ENCODE results near the gene TLX1.

Gene TLX1

DNA sequence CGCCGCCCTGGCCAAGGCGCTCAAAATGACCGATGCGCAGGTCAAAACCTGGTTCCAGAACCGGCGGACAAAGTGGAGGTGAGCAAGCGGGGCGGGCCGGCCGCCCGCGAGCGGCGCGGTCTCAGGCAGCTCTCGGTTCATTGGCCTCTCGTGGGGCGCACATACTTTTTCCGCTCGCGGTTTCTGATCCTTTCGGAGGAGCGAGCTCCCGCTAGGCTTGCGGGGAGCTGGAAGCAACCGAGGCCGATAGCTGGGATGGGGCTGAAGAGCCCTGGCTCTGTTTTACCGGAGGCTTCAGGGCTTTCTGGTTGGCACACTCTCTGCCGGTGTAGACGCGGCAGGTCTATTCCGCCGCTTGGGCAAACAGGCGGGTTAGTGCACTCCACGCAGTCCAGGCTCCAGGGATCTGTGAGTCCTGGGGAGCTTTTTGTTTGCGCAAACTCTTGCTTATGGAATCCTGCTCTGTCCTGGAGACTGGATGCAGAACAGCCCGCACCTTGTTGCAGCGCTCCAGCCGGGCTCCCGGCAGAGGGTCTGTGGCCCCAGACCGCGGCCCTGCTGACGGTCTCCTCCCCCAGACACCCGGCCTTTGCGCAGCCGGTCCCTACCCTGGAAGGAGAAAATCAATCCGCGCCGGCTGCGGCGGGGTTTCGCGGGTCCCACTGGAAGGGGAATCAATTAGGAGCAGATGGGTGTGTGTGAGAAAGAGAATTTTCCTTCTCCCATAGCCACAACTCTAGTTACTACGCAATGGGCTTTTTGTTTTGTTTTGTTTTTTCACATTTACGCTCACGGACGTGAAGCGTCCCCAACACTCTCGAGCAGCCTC lies 3.4 kb downstream of the TLX1 start:
- no peak for DNase-seq (ENCODE audit: low read depth)

DNA sequence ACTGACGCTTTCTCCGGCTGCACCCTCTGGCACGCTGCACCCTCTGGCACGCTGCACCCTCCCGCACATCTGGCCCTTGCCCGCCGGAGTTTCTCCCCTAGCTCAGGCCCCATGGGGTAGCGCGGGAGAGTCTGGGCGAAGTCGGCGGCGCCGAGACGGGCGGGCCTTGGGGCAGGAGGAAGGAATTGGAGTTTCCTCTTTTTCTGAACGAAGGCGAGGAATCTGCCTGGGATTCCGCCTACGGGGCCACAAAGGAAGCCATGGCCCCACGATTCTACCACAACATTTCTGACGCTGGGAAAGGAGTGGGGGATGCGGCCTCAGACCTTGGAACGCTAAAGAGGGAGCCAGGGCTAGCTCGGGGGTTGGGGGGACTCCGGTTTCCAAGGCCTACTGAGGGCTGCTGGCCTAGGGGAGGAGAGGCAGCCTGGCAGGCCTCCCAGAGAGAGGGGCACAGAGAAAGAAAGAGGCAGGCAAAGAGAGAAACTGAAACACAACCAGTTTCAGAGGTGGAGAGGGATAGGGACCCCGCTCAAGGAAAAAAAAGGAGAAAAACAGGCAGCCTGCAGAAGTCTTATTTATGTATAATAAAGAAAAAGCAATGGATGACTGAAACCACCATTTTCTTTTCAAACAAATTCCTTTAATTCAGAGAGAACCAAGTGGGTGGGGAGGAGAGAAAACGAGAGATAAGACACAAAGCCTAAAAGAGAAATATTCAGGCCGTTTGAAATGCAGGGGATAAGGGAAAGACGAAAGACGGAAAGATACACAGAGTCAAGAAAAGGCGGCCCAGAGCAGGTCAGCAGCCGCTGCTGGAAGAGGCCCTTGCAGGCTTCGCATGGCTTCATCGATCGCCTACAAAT lies 4.3 kb downstream of the TLX1 start:
- DNase-seq (ENCODE audit: low read depth), result no peak

- DNase-seq (ENCODE audit: low read depth), result no peak
Observed at GRCh38 chr10:101136007-101136707, 5.1 kb downstream of the TLX1 start.

- no peak for DNase-seq (ENCODE audit: low read depth)
Observed at GRCh38 chr10:101136708-101137121, 5.6 kb downstream of the TLX1 start.

DNA sequence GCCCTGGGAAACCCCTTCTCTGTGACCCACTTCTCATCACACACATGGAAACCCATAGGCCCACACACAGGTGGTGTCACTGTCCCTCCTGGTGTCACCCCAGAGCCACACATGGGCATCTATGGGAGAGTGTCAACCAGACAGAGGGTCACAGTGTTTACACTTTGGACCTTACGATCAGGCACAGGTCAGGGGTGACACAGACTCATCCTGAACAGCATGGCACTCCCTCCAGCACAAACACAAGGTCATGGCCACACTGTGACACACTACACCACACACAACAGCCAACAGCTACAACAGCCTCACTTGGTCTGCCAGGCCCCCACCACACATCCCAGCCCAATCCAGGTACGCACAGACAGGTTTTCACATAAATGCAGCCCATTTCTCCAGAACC lies 6.2 kb downstream of the TLX1 start:
- DNase-seq (ENCODE audit: low read depth), result no peak

GRCh38 chr10:101138788-101139420 lies 7.8 kb downstream of the TLX1 start:
- DNase-seq (ENCODE audit: low read depth), result no peak

- no peak for DNase-seq (ENCODE audit: low read depth)
Observed at GRCh38 chr10:101139421-101139911, 8.4 kb downstream of the TLX1 start.

DNA sequence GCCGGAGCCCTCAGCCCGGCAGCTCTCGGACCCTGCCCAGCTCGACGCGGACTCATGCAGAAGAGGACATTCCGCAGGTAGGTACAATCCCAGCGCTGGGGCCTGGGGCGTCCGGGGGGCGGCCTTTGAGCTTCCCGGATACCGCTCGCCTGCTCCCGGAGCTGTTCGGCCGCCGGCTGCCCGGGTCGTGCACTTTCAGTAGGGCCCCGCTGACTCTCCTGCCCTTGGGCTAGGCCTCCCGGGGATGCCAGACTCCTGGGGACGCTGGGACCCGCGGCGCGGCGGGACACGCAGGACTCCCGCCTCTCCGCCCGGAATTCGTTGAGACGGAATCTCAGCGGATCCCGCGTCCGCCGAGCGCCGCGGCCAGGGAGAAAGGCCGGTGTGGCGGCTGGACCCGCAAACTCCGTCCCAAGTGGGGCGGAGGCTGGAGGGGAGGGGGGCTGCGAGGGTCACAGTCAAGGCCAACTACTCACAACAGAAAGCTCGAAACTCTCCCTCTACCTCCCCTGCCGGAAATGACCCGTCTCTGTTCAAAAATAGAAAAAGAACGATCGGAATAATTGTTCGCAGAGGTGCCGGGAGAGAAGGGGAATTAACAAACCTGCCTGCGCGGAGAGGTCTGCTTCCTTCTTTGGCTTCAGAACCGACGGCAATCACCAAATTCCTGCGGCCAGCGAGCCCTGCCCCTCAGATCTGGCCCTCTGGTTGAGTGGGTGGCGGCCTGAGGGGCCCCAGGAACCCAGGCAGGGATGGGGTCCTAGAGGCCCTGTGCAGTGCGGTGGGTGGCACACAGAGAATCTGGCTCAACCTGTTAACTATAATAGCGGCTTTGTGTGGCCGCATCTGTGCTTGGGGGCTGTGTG lies 9.2 kb downstream of the TLX1 start:
- no peak for DNase-seq (ENCODE audit: low read depth)

GRCh38 chr10:101140950-101141615 lies 10.0 kb downstream of the TLX1 start:
- DNase-seq (ENCODE audit: low read depth), result no peak

DNA sequence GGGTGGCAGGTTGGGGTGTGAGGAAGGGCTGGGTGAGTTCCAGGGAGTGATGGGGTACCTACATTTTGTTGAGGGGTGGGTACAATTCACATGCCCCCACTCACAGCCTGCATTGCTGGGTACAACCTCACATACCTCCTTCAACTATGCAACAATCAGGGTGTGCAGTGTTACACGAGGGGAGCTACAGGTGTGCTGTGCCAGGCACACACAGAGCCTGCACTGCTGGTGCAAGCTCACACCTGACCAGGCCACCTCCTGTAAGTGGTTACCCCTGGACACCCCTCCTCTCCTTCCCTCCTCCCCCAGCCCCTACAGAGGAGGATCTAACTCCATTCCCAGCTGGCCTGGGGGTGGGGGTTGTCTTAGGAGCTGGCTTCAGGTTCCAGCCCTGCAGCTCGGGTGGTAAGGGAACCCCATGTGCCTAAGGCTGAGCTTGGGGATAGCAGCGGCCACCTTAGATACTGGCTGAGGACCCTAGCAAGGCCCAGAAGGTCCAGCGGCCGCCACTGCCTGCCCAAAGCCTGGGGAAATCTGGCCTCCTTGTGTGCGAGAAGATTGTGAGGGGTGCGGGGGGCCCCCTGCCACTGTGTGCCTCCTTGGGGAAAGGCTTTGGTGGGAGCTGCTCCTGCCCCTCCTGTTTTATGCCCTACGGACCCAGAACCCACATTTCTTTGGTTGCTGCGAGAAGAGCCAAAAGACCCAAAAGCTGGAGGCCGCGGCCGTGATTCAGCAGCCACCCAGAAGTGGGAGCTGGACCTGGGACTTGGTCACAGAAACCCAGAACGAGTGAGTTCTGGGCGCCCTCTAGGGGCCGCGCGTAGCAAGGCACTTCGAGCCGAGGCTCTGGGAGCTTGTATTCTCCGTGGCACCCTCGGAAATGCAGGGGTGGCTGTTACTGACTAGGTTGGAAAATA lies 10.8 kb downstream of the TLX1 start:
- peak; percentile 80 for DNase-seq (ENCODE audit: low read depth)

DNA sequence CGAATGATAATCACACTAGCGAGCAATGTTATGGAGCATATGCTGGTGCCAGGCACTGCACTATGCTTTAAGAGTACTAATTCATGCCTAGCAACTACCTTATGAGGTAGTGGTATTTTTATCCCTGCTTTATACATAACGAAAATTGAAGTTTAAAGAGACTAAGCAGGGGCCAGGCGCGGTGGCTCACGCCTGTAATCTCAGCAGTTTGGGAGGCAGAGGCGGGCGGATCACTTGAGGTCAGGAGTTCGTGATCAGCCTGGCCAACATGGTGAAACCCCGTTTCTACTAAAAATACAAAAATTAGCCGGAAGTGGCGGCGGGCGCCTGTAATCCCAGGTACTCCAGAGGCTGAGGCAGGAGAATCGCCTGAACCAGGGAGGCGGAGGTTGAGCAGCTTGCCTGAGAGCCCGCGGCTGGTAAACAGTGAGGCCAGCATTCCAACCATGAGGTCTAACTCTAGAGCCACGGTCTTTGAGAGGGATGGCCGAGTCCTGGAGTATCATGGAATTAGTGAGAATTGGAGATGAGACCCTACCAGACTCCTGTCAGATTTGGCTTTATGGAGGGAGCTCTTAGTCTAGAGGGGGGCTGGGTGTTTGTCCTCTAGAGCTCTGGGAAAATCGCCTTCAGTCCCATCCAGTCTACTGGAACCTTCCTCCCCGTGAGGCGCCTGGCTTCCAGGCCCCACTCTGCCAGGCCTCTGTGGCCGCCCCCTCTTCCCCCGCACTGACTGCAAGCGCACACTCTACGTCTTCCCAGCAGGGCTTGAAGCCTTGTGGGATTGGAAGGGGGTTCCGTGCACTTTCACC lies 11.6 kb downstream of the TLX1 start:
- DNase-seq (ENCODE audit: low read depth), result no peak

- no peak for DNase-seq (ENCODE audit: low read depth)
Observed at GRCh38 chr10:101143345-101143630, 12.2 kb downstream of the TLX1 start.

DNA sequence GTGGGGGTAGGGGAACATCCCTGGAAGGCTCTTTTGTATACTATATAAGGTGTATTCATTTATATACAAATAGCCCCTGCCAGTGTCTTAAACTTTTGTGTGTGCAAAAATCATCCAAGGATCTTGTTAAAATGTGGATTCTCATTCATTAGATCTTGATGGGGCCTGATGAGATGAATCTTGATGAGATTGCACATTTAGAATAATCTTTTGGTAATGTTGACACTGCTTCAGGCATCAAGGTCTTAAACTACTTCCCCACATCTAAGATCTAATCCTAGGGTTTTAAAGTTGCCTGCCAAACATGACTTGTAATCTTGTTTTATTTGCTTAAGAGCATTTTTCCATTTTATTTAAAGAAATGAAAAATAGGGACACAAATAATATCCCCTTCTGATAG lies 13.0 kb downstream of the TLX1 start:
- DNase-seq (ENCODE audit: low read depth), result no peak

GRCh38 chr10:101145145-101145544 lies 14.0 kb downstream of the TLX1 start:
- no peak for DNase-seq (ENCODE audit: low read depth)

DNA sequence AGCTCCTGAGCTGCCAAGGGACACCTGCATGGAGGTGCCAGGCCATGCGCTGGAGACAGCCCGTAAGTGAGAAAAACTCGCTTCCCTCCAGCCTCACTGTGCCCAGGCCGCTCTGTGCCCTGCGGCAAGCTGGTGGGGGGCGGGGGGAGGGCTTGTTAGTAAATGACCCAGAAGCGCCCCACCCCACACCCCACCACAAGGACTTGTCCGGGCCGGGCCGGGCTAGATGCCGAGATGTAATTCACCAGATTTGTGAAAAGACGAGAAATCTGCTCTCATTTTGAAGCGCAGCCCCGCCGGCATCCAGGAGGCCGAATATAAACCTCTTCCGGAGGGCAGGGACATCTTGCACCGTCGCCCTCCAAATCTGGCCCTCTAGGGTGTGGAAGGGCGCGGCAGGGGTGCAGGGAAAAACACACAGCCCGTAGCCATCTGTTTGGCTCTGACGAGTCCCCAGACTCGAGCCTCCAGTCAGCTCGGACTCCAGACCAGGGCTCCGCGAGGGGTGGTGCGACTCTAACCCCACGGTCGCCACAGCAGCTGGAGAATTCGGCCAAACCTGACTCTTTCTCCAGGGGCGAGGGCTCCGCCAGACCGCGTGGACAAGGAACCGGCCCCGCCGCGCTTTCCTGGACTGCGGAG lies 14.8 kb downstream of the TLX1 start:
- DNase-seq (ENCODE audit: low read depth), result no peak

- no peak for DNase-seq (ENCODE audit: low read depth)
Observed at GRCh38 chr10:101146392-101147251, 15.5 kb downstream of the TLX1 start.

DNA sequence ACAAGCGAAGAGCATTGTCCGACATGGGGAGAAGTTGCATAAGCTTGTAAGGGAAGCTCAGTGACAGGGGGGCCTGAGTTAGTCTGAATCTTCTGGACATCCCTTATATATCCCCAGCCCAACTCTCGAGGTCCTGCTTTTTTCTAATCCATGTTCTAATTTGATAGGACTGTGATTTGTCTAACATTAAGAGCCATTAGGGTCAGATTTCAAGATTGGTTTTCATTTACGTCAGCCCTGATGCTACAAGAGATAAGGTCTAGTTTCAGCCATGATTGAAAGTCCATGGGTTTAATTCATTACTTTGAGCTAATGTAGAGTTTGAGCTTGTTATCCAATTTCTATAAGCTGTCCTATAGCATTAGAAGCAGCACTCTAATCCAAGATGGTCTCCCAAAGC lies 20.3 kb downstream of the TLX1 start:
- no peak for DNase-seq (ENCODE audit: low read depth)
